Adrenal gland (tissue), 12 donors: ENCODE data around the gene VPS13D. TPM values are rescaled to one million over a fixed set of nuclear protein-coding genes. Genes with fewer than 3 reads are reported as not detected.

ENCODE experiments used
- DNase-seq, 7 donors: peaks; one replicate each; pipeline ENCODE4 v3.0.0-alpha.2; 2019 to 2020
- H3K27ac ChIP-seq, 5 donors: fragments of 200-600 bp; sonication (generic) in 4 of 5; 1 replicate in 3 of 5; 2 replicates in 2 of 5; pipeline versions ENCODE4 v1.5.1 to v1.8.0; 2016 to 2020; ENCODE audit warnings: mild to moderate bottlenecking in 1 of 5
- H3K27me3 ChIP-seq: fragments of 200-600 bp; 2 replicates; pipeline ENCODE4 v1.8.0; 2021
- H3K36me3 ChIP-seq, 2 donors: fragments of 200-600 bp; replicated peaks in 1 of 2; 1 replicate in 1 of 2; 2 replicates in 1 of 2; pipeline versions ENCODE4 v1.5.1 to v1.8.0; 2018 to 2022
- H3K4me1 ChIP-seq, 2 donors: fragments of 200-600 bp; replicated peaks in 1 of 2; 1 replicate in 1 of 2; 2 replicates in 1 of 2; pipeline versions ENCODE4 v1.5.1 to v1.8.0; 2018 to 2021
- H3K4me3 ChIP-seq, 4 donors: fragments of 200-600 bp; sonication (generic) in 3 of 4; one replicate each; pipeline ENCODE4 v1.5.1; 2016 to 2018
- H3K9me3 ChIP-seq, 3 donors: fragments of 200-600 bp; sonication (generic) in 1 of 3; replicated peaks in 1 of 3; 1 replicate in 2 of 3; 2 replicates in 1 of 3; pipeline versions ENCODE4 v1.5.1 to v1.8.0; 2016 to 2021
- CTCF ChIP-seq, 6 experiments: fragments of 450-650 bp in 4 of 6; fragments of 200-600 bp in 2 of 6; sonication (generic) in 1 of 6; IDR thresholded peaks; 1 replicate in 5 of 6; 2 replicates in 1 of 6; pipeline versions ENCODE4 v1.5.1 to v1.8.0; 2016 to 2021; ENCODE audit warnings: antibody characterized with exemption in 6 of 6, mild to moderate bottlenecking in 2 of 6, moderate library complexity in 1 of 6
- POLR2A ChIP-seq, 2 donors: fragments of 450-650 bp; IDR thresholded peaks; one replicate each; pipeline ENCODE4 v1.6.1; 2017; ENCODE audit warnings: antibody characterized with exemption in 2 of 2, mild to moderate bottlenecking in 2 of 2, moderate library complexity in 1 of 2
- WGBS, 4 donors: extraction: QIAGEN DNeasy Blood & Tissue Kit in 2 of 4; methylation state at CpG; one replicate each; pipeline versions ENCODE4 v1.1.5 to v1.1.7; 2013 to 2017; 5-methylcytosine and 5-hydroxymethylcytosine counted together
- intact Hi-C, 2 donors: fragments of 100-400 bp; cut with DNase I; formaldehyde crosslinking; loops; one replicate each; pipeline versions ENCODE4 v1.14.1 to v1.15.0; 2022 to 2023
- polyA plus RNA-seq, 3 donors: library from polyadenylated mRNA; stranded (reverse); fragments of 200-250 nt in 2 of 3; fragments of 350-450 nt in 1 of 3; fragmentation: Illumina TruSeq in 1 of 3; extraction: RNeasy Lipid Tissue Mini Kit (QIAGEN cat#74804) in 1 of 3; gene quantifications; one replicate each; pipeline ENCODE4 v1.2.3, GENCODE V29; 2013 to 2014
- total RNA-seq, 9 donors: library from RNA; depleted of rRNA in 4 of 9; stranded (reverse); fragments of >200 nt in 4 of 9; fragments of 120-200 nt in 1 of 9; fragmentation: NEBNext Ultra II Directional in 1 of 9; extraction: Animal tissue kit (Norgen Biotek cat#: 25700) in 1 of 9; gene quantifications; one replicate each; pipeline versions ENCODE4 v1.1.0 to v1.2.4, GENCODE V29; 2013 to 2023
- donor health status: healthy with polysubstance abuse.
- donor health status: Bipolar disorder and iron deficiency.
- donor health status: DM: yes; HTN: yes; CAD: no.
- donor health status: DM: no; HTN: no; CAD: no.
- donor health status: DM: no; HTN: no; CAD: no.
- donor health status: DM: yes; HTN: yes; CAD: no.

VPS13D gene
- total and polyA plus RNA-seq, 12 donors: 17.0 to 62.3 (median 39.9) TPM

- DNase-seq: peak in 5 of 7 donors; percentile 31 to 69 (median 41)
- Histone ChIP-seq H3K36me3 (no peaks in the 10 kb centered on the region), H3K4me3 (no peak overlapping the region), H3K27me3 (no peaks in the 10 kb centered on the region), H3K4me1 (peaks cover 0 to 23% of the 10 kb centered on the region in 2 donors), H3K27ac (peak overlapping the region in 2 of 5 donors; percentile 67 to 75), H3K9me3 (no peaks in the 10 kb centered on the region)
- WGBS, 4 donors: 64 to 73% (median 71%) methylated on average over 10 to 12 of the region's 12 CpGs
- intact Hi-C loops: no loop called here
- no peak for TF ChIP-seq CTCF (IDR thresholded peaks at IDR 0.05)
- no peak for TF ChIP-seq POLR2A (IDR thresholded peaks at IDR 0.05)
These were observed 203.7 kb downstream of the VPS13D start for GRCh38 chr1:12433323-12434053.

- DNase-seq: no peak
- H3K27ac ChIP-seq: peak overlapping the region in 3 of 5 donors; percentile 4 to 75 (median 67)
- H3K4me1 ChIP-seq: peaks cover 0 to 23% of the 10 kb centered on the region in 2 donors
- H3K4me3 ChIP-seq: no peak overlapping the region
- no peaks in the 10 kb centered on the region for H3K9me3 ChIP-seq
- intact Hi-C loops: no loop called here
- H3K27me3 ChIP-seq: no peaks in the 10 kb centered on the region
- 69 to 73% (median 71%) methylated on average over 5 of the region's 5 CpGs for WGBS, 4 donors
- TF ChIP-seq POLR2A (IDR thresholded peaks at IDR 0.05) (no peak), CTCF (IDR thresholded peaks at IDR 0.05) (no peak)
- no peaks in the 10 kb centered on the region for H3K36me3 ChIP-seq
These were observed 204.3 kb downstream of the VPS13D start for GRCh38 chr1:12434174-12434573.

GRCh38 chr1:12434686-12435085, 204.9 kb downstream of the VPS13D start:
- Histone ChIP-seq H3K36me3 (no peaks in the 10 kb centered on the region), H3K9me3 (no peaks in the 10 kb centered on the region), H3K4me3 (no peak overlapping the region), H3K4me1 (peaks cover 0 to 23% of the 10 kb centered on the region in 2 donors), H3K27me3 (no peaks in the 10 kb centered on the region), H3K27ac (peak overlapping the region in 3 of 5 donors; percentile 4 to 75 (median 67))
- DNase-seq: no peak
- intact Hi-C loops: no loop called here
- no peak for TF ChIP-seq CTCF (IDR thresholded peaks at IDR 0.05)
- no peak for TF ChIP-seq POLR2A (IDR thresholded peaks at IDR 0.05)
- WGBS, 4 donors: 79 to 91% (median 88%) methylated on average over 2 of the region's 2 CpGs

GRCh38 chr1:12435639-12436344, 206.0 kb downstream of the VPS13D start:
- no peak overlapping the region for H3K4me3 ChIP-seq
- no peak for TF ChIP-seq POLR2A (IDR thresholded peaks at IDR 0.05)
- TF ChIP-seq CTCF (IDR thresholded peaks at IDR 0.05): no peak
- no peaks in the 10 kb centered on the region for H3K36me3 ChIP-seq
- H3K27ac ChIP-seq: peak overlapping the region in 2 of 5 donors; percentile 58 to 67
- DNase-seq: no peak
- peaks cover 0 to 23% of the 10 kb centered on the region in 2 donors for H3K4me1 ChIP-seq
- intact Hi-C loops: no loop called here
- 72 to 76% (median 74%) methylated on average over 8 of the region's 8 CpGs for WGBS, 4 donors
- H3K9me3 ChIP-seq: no peaks in the 10 kb centered on the region
- H3K27me3 ChIP-seq: no peaks in the 10 kb centered on the region
